COLO668 (cell line): ENCODE measurements around the gene PEX3.

Experiments used
- DNase-seq: peaks from one replicate; lab custom pipeline; 2025; ENCODE audit not compliant: unreplicated experiment; lab: John Stamatoyannopoulos, UW

Gene PEX3

GRCh38 chr6:143536866-143537691 is 86.5 kb downstream of the PEX3 start:
- DNase-seq, result peak; percentile 75

DNA sequence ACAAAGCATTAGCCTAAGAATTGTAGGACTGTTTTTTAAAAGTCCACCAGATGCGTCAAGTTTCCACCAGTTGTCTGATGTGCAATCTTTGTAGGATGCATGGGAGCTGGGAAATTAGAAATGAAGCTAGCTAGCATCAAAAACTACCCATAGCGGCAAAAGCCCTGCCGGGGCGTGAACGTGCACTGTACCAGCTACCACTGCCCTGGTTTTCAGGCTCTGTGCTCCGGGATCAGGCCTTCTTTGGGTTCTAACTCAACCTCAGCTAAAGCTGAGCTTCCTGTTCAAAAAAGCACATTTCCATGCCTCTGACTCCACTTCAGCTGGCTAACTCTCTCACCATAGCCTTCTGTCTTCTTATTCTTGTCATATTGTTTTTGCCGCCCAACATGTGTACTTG is 87.8 kb downstream of the PEX3 start:
- DNase-seq, result no peak

- no peak for DNase-seq
These were observed 88.5 kb downstream of the PEX3 start for GRCh38 chr6:143539106-143539505.

- DNase-seq, result no peak
These were observed 89.1 kb downstream of the PEX3 start for GRCh38 chr6:143539734-143540133.

GRCh38 chr6:143540192-143540591 is 89.6 kb downstream of the PEX3 start:
- DNase-seq, result no peak
